RPMI8226 (cell line): ENCODE measurements around the gene SLC25A40.
"Not testable (repeated sequence)": the region's sequence is repeated elsewhere in the genome, so short reads cannot be mapped to it uniquely, and the experiment has no call there.

ENCODE experiments used
- DNase-seq: peaks from one replicate; pipeline ENCODE4 v3.0.0-alpha.2; 2015

The SLC25A40 gene

DNA sequence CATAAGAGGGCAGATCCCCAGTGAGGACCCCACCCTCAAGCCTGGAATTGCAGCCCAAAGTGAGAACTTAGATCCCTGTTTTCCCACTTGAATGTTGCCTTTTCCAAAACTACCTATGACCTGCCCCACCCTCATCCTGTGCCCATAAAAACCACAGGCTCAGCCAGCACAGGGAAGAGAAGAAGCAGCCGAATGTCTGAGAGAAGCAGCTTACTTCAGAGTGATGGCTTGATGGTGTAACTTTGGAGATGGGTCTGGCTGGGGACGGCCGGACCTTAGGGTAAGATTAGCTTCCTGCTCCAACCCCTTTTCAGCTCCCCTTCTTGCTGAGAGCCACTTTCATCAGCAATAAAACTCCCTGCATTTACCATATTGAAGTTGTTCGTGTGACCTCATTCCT, 5.7 kb downstream of the SLC25A40 start:
- DNase-seq, result no peak

DNA sequence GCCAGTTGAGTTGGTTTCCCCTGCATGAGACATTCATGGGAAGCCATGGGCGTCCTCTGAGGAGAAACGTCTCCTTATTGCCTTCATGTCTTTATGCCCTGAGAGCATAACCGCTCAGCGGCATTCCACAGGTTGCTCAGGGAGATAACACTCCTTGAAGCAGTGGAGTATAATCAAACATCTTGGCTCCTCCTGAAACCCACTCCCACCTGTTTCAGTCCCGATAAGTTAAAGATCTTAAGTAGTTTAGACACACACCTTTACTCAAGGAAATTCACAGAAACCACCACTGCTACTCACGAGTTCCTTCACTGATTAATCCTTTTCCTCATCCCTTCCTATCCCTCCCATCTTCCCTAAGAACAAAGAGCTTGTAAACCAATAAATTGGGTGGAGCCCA, 9.6 kb downstream of the SLC25A40 start:
- not testable (repeated sequence) for DNase-seq

DNA sequence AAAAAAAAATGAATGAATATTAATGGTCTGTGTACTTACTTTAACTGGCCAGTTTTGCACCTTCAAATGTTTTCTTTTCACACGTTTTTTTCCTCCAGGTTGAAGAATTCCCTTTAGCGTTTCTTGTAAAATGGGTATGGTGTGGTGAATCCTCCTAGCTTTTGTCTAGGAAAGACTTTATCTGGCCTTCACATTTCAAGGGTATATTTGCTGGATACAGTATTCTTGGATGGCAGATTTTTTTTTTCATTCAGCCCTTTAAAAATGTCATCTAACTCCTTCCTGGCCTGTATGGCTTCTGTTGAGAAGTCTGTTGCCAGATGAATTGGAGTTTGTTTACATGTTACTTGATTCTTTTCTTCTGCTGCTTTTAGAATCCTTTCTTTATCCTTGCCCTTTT, 10.1 kb downstream of the SLC25A40 start:
- no peak for DNase-seq

DNA sequence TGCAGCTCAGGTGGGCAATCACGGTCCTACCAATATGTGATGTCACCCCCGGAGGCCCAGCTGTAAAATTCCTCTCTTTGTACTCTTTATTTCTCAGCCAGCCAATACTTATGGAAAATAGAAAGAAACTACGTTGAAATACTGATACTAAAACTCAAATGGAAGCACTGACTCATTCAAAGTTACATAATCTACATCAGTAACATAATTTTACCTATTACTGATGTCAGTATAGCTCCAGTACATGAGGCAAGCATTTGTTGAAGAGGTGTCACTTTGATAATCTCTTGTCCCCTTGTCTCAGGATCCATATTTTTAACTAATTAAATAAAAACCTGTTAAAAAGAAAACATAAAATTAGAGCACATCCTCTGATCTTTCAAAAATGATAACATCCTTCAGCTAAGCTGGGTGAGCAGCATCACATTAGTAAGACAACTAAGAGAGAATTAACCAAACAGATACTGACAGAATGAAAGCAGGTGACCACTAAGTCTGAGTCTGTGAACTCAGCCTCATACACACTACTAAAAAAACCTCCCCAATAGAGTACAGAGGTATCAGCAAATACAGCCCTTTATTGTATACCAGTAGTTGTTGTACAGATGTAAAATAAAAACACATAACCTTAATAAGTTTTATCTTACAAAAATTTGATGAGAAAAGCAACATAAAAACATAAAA, 17.6 kb downstream of the SLC25A40 start:
- DNase-seq, result no peak

DNA sequence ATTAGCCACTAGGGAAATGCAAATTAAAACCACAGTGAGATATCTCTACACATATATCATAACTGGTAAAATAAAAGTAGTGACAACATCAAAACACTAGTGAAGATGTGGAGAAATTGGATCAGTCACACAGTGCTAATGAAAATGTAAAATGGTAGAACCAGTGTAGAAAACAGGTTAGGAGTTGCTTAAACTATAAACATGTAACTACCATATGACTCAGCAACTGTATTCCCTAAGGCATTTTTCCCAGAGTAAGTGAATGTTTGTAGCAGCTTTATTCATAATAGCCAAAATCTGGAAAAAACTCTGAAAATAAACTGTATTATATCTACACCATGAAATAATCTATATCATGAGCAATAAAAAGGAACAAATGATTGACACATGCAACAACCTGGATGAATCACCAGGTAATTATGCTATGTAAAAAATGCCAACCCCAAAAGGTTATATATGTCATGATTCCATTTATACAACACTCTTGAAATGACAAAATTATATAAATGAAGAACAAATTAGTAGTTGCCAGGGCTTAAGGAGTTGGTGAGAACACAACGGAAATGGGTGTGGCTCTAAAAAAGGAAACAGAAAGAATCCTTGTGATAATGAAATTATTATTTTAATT, 22.8 kb downstream of the SLC25A40 start:
- no peak for DNase-seq

DNA sequence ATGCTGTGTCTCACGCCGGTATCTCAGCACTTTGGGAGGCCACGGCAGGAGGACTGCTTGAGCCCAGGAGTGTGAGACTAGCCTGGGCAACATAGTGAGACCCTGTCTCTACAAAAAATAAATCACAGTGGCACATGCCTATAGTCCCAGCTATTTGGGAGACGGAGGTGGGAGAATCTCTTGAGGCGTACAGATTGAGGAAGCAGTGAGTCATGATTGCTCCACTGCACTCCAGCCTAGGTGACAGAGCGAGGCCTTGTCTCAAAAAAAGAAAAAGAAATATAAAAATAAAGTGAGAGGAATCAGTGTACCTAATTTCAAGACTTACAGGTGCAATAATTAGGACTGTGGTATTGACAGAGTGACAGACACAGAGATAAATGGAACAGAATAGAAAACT, 23.9 kb downstream of the SLC25A40 start:
- no peak for DNase-seq

DNA sequence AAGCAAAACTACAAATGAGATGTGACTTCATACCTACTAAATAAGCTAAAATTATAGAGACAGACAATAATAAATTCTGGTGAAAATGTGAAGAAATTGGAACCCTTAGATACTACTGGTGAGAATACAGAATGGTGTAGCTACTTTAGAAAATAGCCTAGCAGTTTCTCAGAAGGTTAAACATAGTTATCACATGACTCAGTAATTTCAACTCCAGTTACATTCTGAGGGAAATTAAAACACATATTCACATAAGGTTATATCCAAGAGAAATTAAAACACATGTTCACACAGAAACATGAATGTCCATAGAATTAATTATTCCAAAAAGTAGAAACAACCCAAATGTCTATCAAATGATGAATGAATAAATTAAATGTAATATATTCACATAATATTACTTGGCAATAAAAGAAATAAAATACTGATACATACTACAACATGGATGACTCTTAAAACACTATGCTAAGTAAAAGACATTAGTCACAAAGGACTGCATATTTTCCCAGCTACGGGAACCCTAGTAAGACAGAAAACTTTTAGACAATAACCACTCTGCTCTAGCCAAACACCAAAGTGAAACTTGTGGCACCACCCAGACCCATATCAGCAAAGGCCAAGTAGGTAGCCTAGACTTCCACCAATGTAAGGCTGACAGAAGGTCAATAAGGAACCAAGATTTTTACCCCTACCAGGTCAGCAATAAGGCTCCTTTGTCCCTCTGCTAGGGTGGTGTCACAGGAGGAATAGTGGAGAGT, 25.1 kb downstream of the SLC25A40 start:
- DNase-seq, result no peak

DNA sequence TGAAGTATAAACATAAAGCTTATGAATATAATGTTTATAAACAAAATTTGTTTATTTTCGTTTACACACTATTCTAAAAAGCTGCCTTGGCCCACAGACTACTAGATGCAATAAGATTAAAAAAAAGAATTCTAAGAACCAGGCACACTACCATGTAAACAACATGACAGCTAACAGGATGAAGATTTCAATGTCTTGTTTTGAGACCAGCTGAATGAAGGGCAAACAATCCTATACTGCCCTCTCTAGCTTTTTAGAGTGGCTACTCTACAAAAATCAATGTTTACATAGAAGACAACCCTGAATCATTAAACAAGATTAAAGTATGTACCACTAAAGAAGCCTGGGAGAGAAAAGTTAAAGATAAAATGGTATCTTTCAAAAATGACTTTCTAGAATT, 38.6 kb downstream of the SLC25A40 start:
- no peak for DNase-seq

DNA sequence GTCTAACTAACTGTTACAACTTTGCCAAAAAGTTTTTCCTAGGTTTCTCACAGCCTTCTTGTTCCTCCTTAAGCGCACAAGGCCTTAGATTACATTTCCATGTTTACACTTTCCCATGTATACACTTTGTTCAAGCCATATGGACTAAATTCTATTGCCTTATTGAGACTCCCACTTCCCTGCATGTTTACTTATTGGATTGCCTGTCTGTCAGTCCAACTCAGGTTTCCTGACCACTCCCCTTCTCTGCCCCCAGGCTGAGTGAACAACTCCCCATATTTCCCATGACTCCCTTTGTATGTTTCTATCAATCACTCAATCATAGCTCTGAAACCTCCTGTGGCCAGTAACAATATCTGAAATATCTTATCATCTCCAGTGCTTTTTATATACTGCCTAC, 43.0 kb downstream of the SLC25A40 start:
- no peak for DNase-seq

DNA sequence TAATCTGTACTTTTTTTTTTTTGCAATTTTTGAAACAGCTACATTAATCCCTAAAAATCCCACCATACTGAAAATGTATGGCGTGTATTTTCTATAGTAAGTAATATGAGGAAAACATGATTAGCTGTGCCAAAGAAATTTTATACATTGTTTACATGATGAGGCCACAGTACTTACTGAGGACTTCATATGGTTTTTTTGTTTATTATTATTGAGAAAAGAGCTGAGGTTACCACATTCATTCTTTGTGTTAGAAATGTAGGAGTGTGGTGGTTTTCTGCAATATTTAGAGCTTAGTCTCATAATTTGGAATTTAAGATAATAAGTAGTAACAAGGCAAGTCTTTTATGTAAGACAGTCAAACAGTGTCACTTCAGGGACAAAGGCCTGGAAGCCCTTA, 45.1 kb downstream of the SLC25A40 start:
- DNase-seq, result no peak

DNA sequence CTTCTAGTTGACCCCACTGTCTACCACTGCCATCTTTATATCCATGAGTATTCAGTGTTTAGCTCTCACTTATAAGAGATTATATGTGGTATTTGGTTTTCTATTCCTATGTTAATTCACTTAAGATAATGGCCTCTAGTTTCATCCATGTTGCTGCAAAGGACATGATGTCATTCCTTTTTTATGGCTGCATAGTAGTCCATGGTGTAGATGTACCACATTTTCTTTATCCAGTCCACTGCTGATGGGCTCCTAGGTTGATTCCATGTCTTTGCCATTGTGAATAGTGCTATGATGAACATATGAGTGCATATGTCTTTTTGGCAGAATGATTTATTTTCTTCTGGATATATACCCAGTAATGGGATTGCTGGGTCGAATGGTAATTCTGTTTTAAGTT, 47.8 kb downstream of the SLC25A40 start:
- not testable (repeated sequence) for DNase-seq

DNA sequence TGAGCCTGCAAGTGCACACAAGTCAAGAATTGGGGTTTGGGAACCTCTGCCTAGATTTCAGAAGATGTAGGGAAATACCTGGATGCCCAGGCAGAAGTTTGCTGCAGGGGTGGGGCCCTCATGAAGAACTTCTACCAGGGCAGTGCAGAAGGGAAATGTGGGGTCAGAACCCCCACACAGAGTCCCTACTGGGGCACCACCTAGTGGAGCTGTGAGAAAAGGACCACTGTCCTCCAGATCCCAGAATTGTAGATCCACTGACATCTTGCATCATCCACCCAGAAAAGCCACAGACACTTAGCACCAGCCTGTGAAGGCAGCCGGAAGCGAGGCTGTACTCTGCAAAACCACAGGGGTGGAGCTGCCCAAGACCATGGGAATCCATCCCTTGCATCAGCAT, 50.8 kb downstream of the SLC25A40 start:
- DNase-seq, result not testable (repeated sequence)

DNA sequence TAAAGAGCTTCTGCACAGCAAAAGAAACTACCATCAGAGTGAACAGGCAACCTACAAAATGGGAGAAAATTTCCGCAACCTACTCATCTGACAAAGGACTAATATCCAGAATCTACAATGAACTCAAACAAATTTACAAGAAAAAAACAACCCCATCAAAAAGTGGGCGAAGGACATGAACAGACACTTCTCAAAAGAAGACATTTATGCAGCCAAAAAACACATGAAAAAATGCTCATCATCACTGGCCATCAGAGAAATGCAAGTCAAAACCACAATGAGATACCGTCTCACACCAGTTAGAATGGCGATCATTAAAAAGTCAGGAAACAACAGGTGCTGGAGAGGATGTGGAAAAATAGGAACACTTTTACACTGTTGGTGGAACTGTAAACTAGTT, 54.1 kb downstream of the SLC25A40 start:
- not testable (repeated sequence) for DNase-seq

DNA sequence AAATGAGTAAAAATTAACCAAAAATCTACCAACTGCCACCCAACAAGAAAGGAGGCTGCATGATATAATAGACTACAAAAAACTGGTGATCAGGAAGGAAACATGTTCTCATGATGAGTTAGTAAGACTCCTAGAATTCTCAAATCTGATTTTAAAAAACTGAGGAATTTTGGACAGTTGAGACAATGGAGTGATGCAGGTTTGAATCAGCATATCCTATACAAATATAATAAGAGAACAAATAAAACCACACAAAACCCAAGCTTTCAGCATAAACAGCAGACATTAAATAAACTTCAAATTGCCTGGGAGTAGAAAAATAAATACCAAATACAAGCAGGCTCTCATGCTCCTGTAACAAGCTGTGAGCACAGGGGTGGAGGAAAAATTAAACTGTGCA, 57.8 kb downstream of the SLC25A40 start:
- no peak for DNase-seq

DNA sequence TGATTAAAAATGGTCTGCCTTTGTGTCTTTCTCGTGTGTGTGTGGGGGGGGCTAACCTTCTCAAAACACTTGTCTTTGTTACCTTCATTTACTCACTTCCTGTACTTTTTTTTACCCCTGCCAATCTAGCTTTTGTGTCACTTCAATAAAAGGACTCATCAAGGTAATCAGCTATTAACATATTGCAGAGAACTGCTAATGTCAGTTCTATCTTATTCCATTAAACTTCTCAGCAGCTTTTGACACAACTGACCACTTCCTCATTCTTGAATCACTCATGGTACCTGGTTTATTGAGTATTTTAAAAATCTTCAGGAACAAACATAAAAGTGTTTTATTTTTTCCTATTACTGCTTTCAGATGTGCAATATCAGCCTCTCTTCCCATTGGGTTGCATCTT, 59.8 kb downstream of the SLC25A40 start:
- DNase-seq, result no peak

DNA sequence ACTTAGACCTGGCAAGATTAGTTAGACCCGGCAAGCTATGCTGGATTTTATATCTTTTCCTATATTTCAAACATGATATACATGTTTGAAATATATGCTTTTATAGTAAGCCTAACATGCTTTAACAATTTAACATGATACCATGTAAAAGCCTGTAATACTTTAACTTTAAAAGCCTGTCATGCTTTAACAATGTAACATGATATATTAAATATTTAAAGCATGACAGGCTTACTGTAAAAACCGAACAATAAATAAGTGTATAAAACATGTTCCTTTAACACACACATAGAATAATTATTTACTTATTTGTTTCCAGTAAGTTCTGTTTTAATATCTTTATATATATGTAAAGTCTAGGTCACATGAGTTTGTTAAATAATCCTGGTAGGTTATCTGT, 65.4 kb downstream of the SLC25A40 start:
- no peak for DNase-seq

DNA sequence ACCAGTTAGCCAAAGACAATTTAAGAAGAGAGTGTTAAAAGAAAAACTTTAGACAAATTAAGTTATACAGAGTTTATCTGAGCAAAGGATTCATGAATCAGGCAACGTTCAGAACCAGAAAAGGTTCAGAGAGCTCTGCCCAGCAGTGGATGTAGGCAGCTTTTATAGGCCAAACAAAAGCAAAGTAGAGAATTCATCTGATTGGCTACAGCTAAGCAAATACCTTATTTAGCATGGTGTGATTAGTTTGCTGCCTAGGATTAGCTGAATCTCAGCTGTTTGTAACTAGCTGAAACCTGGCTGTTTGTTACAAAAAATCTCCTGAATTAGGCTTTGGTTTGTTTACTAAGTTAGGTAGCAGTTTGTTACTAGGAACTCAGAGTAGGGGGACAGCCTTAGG, 66.0 kb downstream of the SLC25A40 start:
- DNase-seq, result no peak

DNA sequence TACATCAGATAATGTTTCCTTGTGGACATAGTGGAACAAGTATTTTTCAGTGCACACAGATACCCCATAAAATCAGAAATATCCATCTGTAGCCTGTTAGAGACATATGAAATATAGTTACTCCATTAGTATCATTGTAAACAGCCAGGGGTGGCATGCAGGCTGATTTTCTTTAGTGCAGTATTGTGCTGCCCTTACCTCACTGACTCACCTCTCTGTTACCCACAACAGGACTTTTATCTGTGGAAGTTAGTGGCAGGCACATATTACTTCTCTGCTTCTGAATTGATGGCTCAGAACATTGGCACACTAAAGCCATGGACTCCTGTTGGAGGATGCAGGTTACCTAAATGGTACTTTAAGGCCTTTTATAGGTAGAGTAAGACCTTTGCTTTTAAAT, 70.0 kb downstream of the SLC25A40 start:
- no peak for DNase-seq

DNA sequence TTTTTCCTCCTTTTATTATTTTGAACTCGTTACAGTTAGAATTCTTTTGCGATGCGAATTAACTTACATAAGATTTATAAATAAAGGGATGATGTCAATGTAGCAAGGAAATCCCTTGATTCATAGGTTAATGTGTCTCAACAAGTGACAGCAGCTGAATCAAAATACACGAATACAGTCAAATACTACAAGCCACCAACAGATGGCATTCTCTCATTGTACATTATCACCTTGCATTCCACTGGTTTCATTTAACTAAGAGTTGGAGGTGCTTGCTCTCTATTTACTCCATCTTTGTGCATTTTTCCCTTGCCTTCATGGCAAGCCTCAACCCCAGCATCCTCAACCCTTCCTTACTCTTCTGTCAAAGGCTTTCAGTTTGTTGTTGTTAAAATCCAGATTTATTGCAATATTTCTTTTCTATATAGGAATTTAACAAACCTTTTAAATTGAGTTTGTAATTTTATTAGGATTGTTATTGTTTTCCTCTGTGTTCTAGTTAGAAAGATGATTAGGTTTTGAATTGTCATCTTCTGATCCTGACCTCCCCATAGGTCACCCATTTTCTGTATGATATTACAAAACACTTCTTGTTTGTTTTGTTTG, 78.3 kb downstream of the SLC25A40 start:
- DNase-seq, result peak; percentile 56

DNA sequence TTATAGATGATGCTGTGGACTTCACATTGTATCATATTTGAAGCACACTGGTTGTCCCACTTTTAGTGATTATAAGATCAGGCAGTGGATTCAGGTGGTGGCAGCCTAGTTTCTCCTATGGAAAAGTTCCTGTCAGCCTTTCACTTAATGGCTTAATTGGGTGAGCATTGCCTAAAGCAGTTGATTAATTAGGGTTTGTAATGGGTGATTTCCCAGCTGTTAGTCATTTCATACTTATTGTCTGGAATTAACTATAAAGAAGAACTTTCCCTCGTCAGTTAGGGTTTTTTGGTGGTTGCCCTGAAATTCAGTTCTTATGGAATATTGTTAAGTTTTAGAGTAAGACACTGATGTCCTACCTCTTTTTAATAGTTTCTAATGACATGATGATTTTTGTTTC, 78.8 kb downstream of the SLC25A40 start:
- DNase-seq, result no peak

DNA sequence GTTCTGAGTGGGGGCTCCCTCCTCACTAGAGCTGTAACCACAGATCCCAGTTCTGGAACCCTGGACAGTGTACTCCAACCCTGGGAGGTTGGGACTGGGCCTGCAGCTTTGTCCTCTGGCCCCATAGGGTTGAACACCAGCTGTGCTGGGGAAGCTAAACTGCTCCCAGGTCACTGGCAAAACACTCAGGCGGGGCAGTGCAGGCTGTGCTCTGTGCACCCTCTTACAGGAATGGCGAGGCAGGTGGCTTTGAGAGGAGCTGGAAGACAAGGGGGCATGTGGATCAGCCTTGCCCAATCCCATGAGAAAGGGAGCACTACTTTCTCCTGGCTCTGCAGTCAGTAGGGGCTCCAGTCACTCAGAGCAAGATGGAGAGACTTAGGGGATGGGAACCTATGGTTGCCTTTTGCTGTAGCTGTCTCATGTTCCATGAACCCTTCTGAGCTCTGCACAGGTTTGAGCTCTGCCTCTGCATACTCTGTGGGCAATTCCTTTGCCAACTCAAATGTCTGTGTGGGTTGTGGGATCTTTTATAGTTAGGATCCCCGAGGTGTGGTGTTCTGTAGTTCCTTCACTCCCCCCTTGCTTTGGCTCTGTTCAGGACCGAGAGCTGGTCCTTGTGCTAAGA, 90.7 kb downstream of the SLC25A40 start:
- no peak for DNase-seq

DNA sequence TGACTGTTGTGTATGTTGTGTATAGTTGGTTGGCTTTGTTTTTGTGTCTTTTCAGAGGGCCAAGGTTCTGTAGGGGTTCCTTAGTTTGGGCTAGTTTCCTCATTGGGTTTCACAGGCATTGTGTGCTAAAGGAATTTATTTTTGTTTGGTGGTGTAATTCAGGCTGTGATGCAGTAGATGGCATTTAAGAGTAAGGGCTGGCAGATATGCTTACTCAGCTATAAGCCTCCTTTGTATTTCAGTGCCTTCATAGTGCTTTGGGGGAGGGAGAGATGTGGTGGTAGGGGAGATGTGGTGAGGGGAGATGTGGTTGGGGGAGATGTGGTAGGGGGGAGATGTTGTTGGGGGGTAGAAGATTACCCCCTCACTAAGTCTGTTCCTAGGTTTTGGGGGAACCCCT, 91.7 kb downstream of the SLC25A40 start:
- DNase-seq, result no peak
